ENCODE data around the gene PPFIA3.
A peak's percentile ranks its signal among the peaks of the same experiment; 100 is the strongest.

PPFIA3 gene

GRCh38 chr19:49186108-49186507 lies 66.8 kb downstream of the PPFIA3 start:
- DNase-seq: no peak

- no peak for DNase-seq
These were observed 69.4 kb downstream of the PPFIA3 start for GRCh38 chr19:49188626-49189200.

GRCh38 chr19:49189259-49189658 lies 69.9 kb downstream of the PPFIA3 start:
- DNase-seq: no peak

GRCh38 chr19:49190781-49191180 lies 71.4 kb downstream of the PPFIA3 start:
- no peak for DNase-seq

- DNase-seq: no peak
These were observed 74.6 kb downstream of the PPFIA3 start for GRCh38 chr19:49193822-49194394.

- no peak for DNase-seq
These were observed 75.1 kb downstream of the PPFIA3 start for GRCh38 chr19:49194408-49194807.

GRCh38 chr19:49196527-49197240 lies 77.3 kb downstream of the PPFIA3 start:
- DNase-seq: no peak

GRCh38 chr19:49200238-49200862 lies 81.0 kb downstream of the PPFIA3 start:
- DNase-seq: peak; percentile 21 to 34
